Endothelial cell of umbilical vein (primary cell): ENCODE measurements around the gene ELMO1.

Experiments
- EZH2 ChIP-seq: IDR thresholded peaks from 2 replicates; pipeline ENCODE4 v1.6.1; 2012; ENCODE audit warnings: borderline replicate concordance, low read depth, mild to moderate bottlenecking, moderate library complexity, low read length, inconsistent platforms; ENCODE audit not compliant: severe bottlenecking
- FOS ChIP-seq: IDR thresholded peaks from 2 replicates; pipeline ENCODE4 v1.6.1; 2011; ENCODE audit warnings: mild to moderate bottlenecking, low read length, moderate library complexity, borderline replicate concordance; ENCODE audit not compliant: insufficient read depth
- GATA2 ChIP-seq: IDR thresholded peaks from 2 replicates; pipeline ENCODE4 v1.7.0; 2011; ENCODE audit warnings: low read depth, mild to moderate bottlenecking, moderate library complexity, mixed read lengths, low read length; ENCODE audit not compliant: insufficient read length, insufficient read depth
- JUN ChIP-seq: IDR thresholded peaks from 2 replicates; pipeline ENCODE4 v1.6.1; 2011; ENCODE audit warnings: borderline replicate concordance, low read depth; ENCODE audit not compliant: insufficient read length, insufficient read depth
- MYC ChIP-seq: IDR thresholded peaks from one replicate; pipeline ENCODE4 v1.6.1; 2011; ENCODE audit warnings: mild to moderate bottlenecking, low read depth, low read length
- POLR2A ChIP-seq: IDR thresholded peaks from 2 replicates; pipeline ENCODE4 v1.6.1; 2012; ENCODE audit warnings: low read depth, mild to moderate bottlenecking, control low read depth, low read length
- POLR2AphosphoS5 ChIP-seq: IDR thresholded peaks from 2 replicates; pipeline ENCODE4 v1.6.1; 2012; ENCODE audit warnings: low read depth, mild to moderate bottlenecking, control low read depth, low read length, moderate library complexity; ENCODE audit not compliant: insufficient read depth
- TF ChIP-seq, protein P1 (sequence below): IDR thresholded peaks from 2 replicates; pipeline ENCODE4 v1.6.1; 2011; ENCODE audit not compliant: insufficient read depth, insufficient read length
- TF ChIP-seq, protein P2 (sequence below), 2 donors: IDR thresholded peaks; 1 replicate in 1 of 2; 2 replicates in 1 of 2; pipeline ENCODE4 v1.5.1; 2011; ENCODE audit warnings: low read length in 2 of 2, mild to moderate bottlenecking in 2 of 2, moderate library complexity in 2 of 2, control low read depth in 1 of 2, inconsistent platforms in 1 of 2, low read depth in 1 of 2; ENCODE audit not compliant: insufficient read depth in 1 of 2; ENCODE audit errors: extremely low read depth in 1 of 2

DNA sequence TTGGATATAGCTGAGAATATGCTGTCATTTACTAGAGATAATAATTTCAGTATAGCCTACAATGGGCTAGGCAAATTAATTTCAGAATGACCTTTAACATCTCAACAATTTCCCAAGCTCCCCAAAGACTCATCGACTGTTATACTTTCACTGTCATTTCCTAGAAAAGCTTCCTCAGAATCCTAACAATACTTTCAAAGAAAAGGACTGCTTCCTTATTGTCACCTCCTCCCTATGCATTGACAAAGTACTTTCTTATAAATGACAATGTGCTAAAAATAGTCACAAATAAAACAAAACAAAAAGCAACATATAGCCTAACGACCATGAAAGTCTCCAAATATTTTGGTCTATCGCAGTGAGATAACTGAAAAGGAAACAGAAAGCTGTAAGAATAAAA is 272.6 kb downstream of the ELMO1 start:
- TF ChIP-seq, protein P1, sequence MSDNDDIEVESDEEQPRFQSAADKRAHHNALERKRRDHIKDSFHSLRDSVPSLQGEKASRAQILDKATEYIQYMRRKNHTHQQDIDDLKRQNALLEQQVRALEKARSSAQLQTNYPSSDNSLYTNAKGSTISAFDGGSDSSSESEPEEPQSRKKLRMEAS = no peak
- TF ChIP-seq, protein P2, sequence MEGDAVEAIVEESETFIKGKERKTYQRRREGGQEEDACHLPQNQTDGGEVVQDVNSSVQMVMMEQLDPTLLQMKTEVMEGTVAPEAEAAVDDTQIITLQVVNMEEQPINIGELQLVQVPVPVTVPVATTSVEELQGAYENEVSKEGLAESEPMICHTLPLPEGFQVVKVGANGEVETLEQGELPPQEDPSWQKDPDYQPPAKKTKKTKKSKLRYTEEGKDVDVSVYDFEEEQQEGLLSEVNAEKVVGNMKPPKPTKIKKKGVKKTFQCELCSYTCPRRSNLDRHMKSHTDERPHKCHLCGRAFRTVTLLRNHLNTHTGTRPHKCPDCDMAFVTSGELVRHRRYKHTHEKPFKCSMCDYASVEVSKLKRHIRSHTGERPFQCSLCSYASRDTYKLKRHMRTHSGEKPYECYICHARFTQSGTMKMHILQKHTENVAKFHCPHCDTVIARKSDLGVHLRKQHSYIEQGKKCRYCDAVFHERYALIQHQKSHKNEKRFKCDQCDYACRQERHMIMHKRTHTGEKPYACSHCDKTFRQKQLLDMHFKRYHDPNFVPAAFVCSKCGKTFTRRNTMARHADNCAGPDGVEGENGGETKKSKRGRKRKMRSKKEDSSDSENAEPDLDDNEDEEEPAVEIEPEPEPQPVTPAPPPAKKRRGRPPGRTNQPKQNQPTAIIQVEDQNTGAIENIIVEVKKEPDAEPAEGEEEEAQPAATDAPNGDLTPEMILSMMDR (IDR thresholded peaks at IDR 0.05; ENCODE audit: extremely low read depth in 1 of 2, insufficient read depth in 1 of 2, low read depth in 1 of 2, low read length in 2 of 2) = no peak
- TF ChIP-seq POLR2A (no peak), MYC (no peak), POLR2AphosphoS5 (no peak), FOS (no peak), EZH2 (no peak), JUN (no peak), GATA2 (no peak)
